ENCODE measurements around the gene UNC119. TPM values are rescaled to one million over a fixed set of nuclear protein-coding genes. Genes with fewer than 3 reads are reported as not detected.

The UNC119 gene
- total RNA-seq, 1 experiment from 2014 or later: 44.7 TPM

DNA sequence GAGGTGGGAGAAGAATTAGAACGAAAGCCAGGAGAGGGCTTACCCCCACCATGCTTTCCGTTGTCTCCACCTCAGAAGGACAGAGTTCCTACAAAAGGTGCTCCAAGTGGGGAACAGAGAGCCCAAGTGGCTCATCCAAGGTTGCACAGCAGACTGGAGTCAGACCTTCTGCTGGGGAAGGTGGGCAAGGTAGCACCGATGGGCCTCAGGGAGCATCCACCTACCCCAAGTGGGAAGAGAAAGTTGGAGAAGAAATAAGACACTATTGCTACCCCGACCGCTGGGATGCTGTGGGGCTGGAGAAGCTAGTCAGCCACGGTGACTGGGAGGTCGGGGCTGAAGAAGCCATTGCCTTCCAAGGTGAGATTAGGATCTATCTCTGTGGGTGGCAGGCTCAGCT lies 21.5 kb downstream of the UNC119 start:
- H3K4me1 ChIP-seq (ENCODE audit: control insufficient read depth, insufficient read depth, low read length): no peaks in the 10 kb centered on the region
- no peak for ATAC-seq

DNA sequence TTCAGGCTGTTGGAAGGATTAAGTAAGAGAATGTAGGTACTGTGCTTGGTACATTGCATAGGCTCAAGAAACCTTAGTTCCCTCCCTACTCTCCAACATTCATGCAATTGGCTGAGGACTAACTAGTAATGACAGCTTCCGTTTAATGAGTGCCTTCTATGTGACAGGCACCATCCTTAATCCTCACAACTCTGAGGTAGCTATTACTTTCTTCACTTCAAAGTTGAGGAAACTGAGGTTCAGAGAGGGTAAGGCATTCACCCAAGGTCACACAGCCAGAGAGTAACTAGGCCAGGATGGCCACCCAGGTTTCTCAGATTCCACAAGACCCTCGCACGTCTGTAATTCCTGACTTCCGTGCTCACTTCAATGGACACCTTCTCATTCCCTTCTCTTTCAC lies 22.2 kb downstream of the UNC119 start:
- DNase-seq (ENCODE audit: low read depth, low spot score) (no peak), ATAC-seq (no peak)
- Histone ChIP-seq H3K9me3 (ENCODE audit: control insufficient read depth, insufficient read depth, low read depth, low read length) (no peaks in the 10 kb centered on the region), H3K4me3 (ENCODE audit: low read depth in 2 of 2, low read length in 2 of 2) (no peak overlapping the region), H3K36me3 (ENCODE audit: control insufficient read depth, insufficient read depth, low read length) (no peaks in the 10 kb centered on the region), H3K27me3 (ENCODE audit: control insufficient read depth, insufficient read depth, low read length) (no peaks in the 10 kb centered on the region; the same call in 1 of the 2 replicates), H3K4me1 (ENCODE audit: control insufficient read depth, insufficient read depth, low read length) (no peaks in the 10 kb centered on the region), H3K27ac (ENCODE audit: low read length) (no peak overlapping the region)
- no TSS peak for BruUV-seq (replicated peaks)
- in situ Hi-C loops (cut with HindIII; ENCODE audit: low pct_unique_long_range_greater_than_20kb, low sequenced_read_pairs): no loop called here
- intact Hi-C loops (cut with micrococcal nuclease; ENCODE audit: unreplicated experiment): no loop called here
- TF ChIP-seq SIN3A (IDR thresholded peaks at IDR 0.05; ENCODE audit: borderline replicate concordance, insufficient read depth, low read depth, low read length) (no peak), TCF7L2 (IDR thresholded peaks at IDR 0.05; ENCODE audit: low read depth, low read length) (no peak), POLR2AphosphoS5 (IDR thresholded peaks at IDR 0.05; ENCODE audit: low read depth, low read length) (no peak)
- TF ChIP-seq, protein P1, sequence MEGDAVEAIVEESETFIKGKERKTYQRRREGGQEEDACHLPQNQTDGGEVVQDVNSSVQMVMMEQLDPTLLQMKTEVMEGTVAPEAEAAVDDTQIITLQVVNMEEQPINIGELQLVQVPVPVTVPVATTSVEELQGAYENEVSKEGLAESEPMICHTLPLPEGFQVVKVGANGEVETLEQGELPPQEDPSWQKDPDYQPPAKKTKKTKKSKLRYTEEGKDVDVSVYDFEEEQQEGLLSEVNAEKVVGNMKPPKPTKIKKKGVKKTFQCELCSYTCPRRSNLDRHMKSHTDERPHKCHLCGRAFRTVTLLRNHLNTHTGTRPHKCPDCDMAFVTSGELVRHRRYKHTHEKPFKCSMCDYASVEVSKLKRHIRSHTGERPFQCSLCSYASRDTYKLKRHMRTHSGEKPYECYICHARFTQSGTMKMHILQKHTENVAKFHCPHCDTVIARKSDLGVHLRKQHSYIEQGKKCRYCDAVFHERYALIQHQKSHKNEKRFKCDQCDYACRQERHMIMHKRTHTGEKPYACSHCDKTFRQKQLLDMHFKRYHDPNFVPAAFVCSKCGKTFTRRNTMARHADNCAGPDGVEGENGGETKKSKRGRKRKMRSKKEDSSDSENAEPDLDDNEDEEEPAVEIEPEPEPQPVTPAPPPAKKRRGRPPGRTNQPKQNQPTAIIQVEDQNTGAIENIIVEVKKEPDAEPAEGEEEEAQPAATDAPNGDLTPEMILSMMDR (IDR thresholded peaks at IDR 0.05): no peak
- TF ChIP-seq, protein P2, sequence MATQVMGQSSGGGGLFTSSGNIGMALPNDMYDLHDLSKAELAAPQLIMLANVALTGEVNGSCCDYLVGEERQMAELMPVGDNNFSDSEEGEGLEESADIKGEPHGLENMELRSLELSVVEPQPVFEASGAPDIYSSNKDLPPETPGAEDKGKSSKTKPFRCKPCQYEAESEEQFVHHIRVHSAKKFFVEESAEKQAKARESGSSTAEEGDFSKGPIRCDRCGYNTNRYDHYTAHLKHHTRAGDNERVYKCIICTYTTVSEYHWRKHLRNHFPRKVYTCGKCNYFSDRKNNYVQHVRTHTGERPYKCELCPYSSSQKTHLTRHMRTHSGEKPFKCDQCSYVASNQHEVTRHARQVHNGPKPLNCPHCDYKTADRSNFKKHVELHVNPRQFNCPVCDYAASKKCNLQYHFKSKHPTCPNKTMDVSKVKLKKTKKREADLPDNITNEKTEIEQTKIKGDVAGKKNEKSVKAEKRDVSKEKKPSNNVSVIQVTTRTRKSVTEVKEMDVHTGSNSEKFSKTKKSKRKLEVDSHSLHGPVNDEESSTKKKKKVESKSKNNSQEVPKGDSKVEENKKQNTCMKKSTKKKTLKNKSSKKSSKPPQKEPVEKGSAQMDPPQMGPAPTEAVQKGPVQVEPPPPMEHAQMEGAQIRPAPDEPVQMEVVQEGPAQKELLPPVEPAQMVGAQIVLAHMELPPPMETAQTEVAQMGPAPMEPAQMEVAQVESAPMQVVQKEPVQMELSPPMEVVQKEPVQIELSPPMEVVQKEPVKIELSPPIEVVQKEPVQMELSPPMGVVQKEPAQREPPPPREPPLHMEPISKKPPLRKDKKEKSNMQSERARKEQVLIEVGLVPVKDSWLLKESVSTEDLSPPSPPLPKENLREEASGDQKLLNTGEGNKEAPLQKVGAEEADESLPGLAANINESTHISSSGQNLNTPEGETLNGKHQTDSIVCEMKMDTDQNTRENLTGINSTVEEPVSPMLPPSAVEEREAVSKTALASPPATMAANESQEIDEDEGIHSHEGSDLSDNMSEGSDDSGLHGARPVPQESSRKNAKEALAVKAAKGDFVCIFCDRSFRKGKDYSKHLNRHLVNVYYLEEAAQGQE (IDR thresholded peaks at IDR 0.05; ENCODE audit: insufficient read depth in 1 of 2, low read depth in 2 of 2, low read length in 1 of 2): no peak
- POLR2A ChIA-PET: no interaction called here
- CTCF ChIA-PET: no interaction called here

More for the DNA sequence above, 21.5 kb downstream of the UNC119 start:
- CTCF ChIA-PET: no interaction called here
- no peaks in the 10 kb centered on the region; the same call in 1 of the 2 replicates for H3K27me3 ChIP-seq (ENCODE audit: control insufficient read depth, insufficient read depth, low read length)
- no peaks in the 10 kb centered on the region for H3K9me3 ChIP-seq (ENCODE audit: control insufficient read depth, insufficient read depth, low read depth, low read length)
- H3K4me3 ChIP-seq (ENCODE audit: low read depth in 2 of 2, low read length in 2 of 2): no peak overlapping the region
- H3K36me3 ChIP-seq (ENCODE audit: control insufficient read depth, insufficient read depth, low read length): no peaks in the 10 kb centered on the region
- intact Hi-C loops (cut with micrococcal nuclease; ENCODE audit: unreplicated experiment) (no loop called here), in situ Hi-C loops (cut with HindIII; ENCODE audit: low pct_unique_long_range_greater_than_20kb, low sequenced_read_pairs) (no loop called here)
- no TSS peak for BruUV-seq (replicated peaks)
- POLR2A ChIA-PET: no interaction called here
- no peak for DNase-seq (ENCODE audit: low read depth, low spot score)
- no peak for TF ChIP-seq POLR2AphosphoS5 (IDR thresholded peaks at IDR 0.05; ENCODE audit: low read depth, low read length)
- TF ChIP-seq SIN3A (IDR thresholded peaks at IDR 0.05; ENCODE audit: borderline replicate concordance, insufficient read depth, low read depth, low read length): no peak
- TF ChIP-seq TCF7L2 (IDR thresholded peaks at IDR 0.05; ENCODE audit: low read depth, low read length): no peak
- TF ChIP-seq, protein P2 (IDR thresholded peaks at IDR 0.05; ENCODE audit: insufficient read depth in 1 of 2, low read depth in 2 of 2, low read length in 1 of 2): no peak
- TF ChIP-seq, protein P1 (IDR thresholded peaks at IDR 0.05): no peak
- H3K27ac ChIP-seq (ENCODE audit: low read length): no peak overlapping the region
